A172 (cell line): ENCODE measurements around the gene HRH2. TPM values are rescaled to one million over a fixed set of nuclear protein-coding genes. Genes with fewer than 3 reads are reported as not detected.
A peak's percentile ranks its signal among the peaks of the same experiment; 100 is the strongest.
"Not testable (repeated sequence)": the region's sequence is repeated elsewhere in the genome, so short reads cannot be mapped to it uniquely, and the experiment has no call there.

Experiments
- DNase-seq: peaks from one replicate; pipeline ENCODE4 v3.0.0-alpha.2; 2015; ENCODE audit warnings: low spot score
- total RNA-seq: library from RNA; depleted of rRNA; stranded (reverse); fragments of >200 nt; shearing (Covaris generic); gene quantifications from 2 replicates; pipeline ENCODE4 v1.2.3, GENCODE V29; 2014; rRNA removed

The HRH2 gene, protein sequence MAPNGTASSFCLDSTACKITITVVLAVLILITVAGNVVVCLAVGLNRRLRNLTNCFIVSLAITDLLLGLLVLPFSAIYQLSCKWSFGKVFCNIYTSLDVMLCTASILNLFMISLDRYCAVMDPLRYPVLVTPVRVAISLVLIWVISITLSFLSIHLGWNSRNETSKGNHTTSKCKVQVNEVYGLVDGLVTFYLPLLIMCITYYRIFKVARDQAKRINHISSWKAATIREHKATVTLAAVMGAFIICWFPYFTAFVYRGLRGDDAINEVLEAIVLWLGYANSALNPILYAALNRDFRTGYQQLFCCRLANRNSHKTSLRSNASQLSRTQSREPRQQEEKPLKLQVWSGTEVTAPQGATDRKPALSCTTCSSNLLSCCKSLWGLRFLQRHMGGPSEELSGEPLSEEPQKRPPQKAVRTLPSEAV
- total RNA-seq: 0.46 and 0.88 TPM in 2 replicates

DNA sequence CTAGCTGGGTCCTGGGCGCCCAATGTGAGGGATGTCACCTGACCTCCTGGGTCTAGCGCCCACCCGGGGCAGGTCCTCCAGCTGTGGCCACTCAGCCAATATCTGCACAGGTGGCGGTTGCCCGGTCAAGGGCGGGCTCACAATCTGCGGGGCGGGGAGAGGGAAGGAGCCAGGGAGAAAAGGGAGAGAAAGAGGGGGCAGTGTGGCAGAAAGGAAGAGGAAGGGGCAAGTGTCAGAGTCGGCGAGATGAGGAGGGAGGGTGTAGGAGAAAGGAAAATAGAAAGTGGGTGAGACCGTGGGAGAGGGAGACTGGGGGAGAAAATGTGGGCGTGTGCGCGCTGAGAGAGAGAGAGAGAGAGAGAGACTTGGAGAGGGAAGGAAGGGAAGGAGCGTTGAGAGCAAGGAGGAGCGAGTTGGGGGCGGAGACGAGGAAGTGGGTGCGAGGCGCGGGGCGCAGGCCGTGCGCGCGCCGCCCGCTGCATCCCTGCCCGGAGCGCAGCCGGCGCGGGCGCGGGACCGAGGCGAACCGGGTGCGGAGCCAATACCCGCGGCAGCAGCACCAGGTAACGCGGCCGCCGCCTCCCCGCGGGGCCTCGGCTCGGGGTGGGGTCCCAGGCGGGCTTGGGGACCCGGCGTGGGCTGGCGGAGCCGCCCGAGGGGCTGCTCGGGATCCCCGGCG is at the start of gene HRH2:
TSS of gene HRH2 (plus strand) at position 479 of the 679 bp plus-strand sequence. CDS start 25,163 bp downstream, outside the sequence.
- DNase-seq: peak; percentile 45

DNA sequence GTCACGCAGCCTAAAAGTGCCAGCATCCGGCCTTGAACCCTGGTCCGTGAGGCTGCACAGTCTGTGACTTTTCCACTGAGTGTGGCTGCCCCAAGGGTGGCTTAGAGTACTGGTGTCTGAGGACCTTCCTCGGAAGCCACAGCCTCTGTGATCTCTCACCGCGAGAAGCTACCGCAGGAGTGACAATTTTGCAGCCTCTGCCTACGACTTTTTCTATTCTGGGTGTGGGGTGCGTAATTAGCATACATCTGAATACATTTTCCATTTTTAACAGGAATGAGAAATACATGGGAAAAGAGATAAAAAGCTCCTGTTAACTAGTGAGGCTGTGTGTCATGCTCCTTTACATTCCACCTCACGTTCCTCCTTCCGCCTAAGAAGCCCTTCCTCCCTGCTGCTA is 48.3 kb upstream of the HRH2 start:
- DNase-seq: no peak

DNA sequence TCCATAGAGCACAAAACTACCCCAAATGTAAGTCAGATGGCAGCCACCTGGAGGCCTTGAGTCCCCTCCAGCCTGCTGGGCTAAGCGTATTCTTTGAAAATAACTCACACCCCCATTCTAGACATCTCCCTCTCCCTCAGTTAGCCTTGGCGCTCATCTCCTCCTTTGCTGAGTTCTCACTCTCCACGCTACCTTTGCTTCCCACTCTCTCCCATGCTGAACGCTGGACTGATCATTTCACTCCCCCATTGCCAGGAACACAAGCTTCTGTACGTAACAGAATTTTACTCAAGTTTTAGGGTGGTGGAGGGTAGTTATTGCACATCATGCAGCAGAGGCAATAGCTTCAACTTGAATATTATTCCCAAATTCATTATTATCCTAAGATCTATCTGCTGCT is 47.5 kb upstream of the HRH2 start:
- no peak for DNase-seq

DNA sequence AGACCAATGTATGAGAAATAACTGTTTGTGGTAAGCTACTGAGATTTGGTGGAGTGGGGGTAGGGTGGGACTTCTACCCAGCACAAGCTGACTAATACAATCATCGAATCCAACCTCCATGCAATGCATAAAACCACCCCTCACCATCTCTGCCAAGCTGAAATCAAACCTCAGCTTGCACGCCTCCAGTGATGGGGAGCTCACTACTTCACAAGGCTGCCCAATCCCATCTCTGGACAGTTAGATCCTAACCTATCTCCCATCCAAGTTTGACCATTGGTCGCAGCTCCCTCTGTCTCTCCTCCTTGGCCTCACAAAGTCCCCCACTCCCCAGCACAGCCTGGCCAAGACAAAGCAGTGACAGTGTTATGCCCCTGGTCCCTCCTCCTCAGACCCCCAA is 47.0 kb upstream of the HRH2 start:
- no peak for DNase-seq

DNA sequence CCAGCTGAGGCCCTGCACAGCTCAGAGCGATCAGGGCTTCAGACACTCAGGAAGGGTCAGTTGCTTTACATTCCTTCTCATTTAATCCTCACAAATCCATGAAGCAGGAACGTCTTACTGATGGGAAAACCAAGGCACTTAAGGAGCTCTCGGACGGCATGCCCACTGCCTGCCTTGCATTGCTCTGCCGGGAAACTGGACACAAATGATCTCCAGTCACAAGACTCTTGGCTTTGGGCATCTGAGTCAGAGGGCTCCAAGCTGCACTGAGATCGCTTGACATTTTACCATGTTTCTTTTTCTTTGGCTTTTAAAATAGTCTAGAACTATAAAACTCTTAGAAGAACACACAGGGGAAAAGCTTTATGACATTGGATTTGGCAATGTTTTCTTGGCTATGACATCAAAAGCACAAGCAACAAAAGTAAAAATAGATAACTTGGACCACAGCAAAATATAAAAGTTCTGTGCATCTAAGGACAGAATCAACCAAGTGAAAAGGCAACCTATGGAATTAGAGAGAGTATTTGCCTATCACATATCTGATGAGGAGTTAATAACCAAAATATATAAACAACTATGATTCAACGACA is 43.6 kb upstream of the HRH2 start:
- no peak for DNase-seq

DNA sequence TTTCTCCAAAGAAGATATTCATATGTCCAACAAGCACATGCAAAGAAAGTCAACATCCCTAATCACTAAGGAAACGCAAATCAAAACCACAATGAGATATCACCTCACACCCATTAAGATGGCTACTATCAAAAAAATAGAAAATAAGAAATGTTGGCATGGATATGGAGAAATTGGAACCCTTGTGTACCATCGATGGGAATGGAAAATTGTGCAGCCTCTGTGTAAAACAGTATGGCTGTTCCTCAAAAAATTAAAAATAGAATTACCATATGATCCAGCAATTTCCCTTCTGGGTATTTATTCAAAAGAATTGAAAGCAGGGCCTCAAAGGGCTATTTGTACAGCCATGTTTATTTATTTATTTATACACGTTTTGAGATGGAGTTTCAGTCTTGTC is 43.0 kb upstream of the HRH2 start:
- no peak for DNase-seq

DNA sequence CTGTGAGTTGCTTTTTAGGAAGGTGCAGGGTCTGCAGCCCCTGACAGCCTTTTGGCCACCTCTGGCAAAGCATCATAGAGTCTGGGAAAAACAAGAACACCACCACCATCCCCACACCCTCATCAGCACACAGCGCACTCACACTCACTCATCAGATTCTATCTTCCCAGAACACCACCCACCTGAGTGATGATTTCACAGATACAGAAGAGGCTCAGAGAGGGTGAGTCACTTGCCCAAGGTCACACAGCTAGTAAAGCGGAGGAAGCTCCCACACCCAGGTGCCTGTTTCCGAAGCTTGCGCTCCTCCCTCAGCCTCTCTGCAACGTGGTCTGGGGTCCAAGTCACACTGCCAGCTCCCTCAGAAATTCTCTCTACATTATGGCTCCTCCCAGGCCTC is 41.8 kb upstream of the HRH2 start:
- DNase-seq: no peak

DNA sequence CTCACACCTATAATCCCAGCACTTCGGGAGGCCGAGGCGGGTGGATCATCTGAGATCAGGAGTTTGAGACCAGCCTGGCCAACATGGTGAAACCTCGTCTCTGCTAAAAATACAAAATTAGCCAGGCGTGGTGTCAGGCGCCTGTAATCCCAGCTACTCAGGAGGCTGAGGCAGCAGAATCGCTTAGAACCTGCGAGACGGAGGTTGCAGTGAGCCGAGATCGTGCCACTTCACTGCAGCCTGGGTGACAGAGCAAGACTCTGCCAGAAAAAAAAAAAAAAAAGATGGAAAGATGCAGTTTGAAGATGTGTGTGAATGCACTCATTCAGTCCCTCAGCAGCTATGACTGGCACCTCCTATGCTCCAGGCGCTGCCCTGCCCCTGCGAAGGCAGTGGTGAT is 41.3 kb upstream of the HRH2 start:
- not testable (repeated sequence) for DNase-seq

DNA sequence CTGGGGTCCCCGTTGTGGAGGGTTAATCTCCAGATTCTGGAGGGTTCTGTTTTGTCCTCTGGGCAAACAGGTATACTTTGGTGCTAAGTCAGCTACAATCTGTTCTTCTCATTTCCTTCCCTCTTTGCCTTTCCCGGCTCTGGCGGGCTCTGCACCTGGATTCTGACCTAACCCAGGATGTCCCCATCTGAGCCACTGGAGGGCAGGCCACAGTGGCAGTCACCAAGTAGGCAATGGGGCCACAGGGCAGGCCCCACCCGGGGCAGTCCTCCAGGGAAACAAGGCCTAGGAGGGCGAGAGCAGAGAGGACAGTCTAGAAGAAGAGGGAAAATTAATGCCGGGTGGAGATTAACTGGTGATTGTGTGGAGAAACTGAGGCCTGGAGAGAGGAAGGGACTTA is 40.4 kb upstream of the HRH2 start:
- no peak for DNase-seq

DNA sequence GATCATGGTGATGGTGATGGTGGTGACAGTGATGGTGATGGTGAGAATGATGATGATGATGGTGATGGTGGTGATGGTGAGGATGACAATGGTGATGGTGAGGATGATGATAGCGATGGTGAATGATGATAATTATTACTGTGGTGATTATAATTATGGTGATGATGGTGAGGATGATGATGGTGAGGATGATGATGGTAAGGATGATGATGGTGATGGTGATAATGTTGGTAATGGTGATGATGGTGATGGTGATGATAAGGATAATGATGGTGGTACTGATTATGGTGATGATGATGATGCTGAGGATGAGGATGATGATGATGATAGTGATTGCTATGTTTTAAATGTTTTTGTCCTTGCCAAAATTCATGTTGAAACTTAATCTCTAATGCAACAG is 37.3 kb upstream of the HRH2 start:
- no peak for DNase-seq

DNA sequence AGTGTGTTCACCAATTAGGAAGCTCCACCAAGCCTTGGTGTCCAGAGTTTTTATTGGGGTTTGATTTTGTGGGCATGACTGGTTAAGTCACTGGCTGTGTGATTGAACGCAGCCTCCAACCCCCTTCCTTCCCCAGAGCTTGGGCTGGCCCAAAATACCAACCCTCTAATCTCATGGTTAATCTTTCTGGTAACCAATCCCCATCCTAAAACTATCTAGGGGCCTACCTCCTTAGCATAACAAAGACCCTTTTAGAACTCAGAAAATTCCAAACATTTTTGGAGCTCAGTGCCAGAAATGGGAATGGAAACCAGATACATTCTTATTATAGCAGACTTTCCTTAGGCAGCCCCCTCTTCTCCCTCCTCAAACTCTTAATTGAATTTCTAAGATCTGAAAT is 35.9 kb upstream of the HRH2 start:
- DNase-seq: no peak

DNA sequence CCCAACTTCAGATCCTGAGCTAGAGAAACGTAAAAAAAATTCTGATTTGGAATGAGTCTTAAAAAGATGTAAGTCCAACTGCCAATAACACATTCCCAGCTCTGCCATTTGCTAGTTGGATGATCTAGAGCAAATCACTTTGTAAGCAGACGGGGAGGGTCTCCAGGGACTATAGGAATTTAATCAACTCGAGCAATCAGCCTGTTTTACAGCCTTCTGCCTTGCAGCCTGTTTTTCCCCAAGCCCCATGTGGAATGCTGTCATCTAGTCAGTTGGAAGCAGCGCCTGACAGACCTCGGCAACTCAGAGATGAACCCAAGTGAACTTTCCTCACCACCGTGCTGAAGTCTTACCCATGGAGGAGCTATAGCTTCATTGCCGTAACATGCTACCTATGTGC is 34.8 kb upstream of the HRH2 start:
- no peak for DNase-seq

DNA sequence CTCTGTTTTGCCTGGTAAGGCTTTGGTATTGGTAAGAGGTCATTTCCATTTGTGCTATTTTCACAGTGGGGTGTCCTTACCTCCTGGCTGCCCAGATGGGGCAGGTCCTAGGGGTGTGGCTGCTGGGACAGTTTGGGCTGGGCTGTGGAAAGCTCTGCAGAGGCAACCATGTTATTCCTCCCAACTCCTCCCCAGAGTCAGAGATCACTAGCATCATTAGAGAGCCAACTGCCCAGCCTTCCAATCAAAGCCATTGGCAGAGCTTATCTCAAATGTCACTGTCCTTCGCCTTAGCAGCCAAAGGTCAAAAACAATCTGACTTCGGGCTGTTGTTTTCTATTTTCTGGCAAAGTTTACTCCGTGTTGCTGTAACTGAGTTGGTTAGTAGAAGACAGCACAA is 33.6 kb upstream of the HRH2 start:
- DNase-seq: no peak

DNA sequence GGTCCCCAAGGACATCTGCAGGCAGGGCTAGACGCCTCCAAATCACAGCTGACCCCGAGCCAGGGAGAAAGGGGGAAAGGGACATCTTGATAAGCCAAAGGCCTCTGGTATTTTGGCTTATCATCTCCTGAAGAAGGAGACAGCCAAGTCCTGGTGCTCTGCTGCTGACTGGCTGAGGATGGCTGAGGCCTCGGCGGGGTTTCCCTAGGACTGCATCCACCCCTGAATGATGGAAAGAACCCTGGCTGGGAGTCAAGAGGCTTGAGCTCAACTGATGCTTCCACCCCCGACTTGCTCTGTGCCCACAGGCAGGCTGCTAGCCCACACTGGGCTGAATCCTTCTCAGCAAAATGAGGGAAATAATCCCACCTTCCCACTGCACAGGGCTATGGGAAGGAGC is 30.9 kb upstream of the HRH2 start:
- DNase-seq: no peak

DNA sequence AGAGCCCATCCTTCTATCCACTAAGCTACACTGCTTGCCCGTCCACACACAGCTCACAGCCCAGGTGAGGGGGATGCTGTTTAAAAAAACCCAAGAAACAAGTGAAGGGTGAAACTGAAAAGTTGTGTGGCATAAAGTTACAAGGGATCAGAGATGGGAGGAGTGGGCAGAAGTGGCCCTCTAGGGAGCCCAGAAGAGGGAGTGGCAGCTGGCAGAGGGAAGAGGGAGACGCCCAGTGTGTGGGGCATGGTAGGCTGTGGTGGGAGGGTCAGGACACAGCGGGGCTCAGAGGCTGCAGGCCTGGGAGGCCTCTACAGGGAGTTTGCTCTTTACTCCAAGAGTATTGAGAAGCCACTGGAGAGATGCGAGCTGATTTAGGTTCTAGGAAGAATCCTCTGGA is 30.1 kb upstream of the HRH2 start:
- no peak for DNase-seq

DNA sequence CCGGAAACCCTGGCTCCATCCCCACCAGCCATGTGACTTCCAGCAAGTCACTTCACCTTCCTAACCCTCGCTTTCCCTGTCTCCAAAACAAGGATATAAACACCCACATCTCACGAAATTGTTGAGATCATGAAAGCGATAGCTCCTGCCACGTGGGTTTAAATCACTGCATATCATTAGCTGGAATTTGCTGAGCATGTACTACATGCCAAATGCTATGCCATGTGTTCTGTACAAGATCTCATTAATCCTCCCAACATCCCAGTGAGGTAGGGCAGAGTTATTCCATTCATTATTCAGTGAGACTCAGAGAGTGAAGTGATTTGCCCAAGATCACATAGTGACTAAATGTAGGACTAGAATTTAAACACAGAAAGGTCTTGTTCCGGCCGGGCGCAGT is 29.2 kb upstream of the HRH2 start:
- DNase-seq: no peak

DNA sequence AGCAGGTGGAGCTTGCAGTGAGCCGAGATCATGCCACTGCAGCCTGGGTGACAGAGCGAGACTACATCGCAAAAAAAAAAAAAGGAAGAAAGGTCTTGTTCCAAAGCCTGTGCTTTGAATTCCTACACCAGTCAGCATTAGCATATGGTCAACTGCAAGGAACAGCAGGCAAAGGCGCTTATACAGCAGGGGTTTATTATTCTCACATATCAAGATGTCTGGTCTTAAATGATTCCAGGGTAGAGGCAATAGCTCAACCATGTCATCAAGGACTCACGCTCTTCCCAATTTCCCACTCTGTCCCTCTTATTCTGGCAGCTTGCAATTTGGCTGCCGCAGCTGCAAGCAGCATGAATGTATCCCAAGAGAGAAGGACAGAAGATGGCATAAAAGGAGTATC is 28.6 kb upstream of the HRH2 start:
- DNase-seq: no peak

DNA sequence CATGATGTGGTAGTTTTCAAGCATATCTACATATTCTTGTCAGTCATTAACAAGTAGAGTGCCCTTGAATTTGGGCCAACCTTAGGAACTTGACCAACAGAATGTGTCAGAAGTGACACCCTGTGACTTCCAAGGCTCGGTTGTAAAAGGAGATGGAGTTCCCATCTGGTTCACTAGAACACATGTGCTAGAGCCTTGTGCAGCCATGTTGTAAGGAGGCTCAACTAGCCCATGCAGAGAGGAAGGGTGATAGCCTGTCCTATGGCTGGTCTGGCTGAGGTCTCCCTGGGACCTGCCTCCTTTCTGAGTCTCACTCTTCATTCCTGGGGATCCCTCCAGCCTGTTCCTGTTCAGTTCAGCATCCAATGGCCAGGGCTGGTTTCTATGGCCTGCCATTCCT is 28.1 kb upstream of the HRH2 start:
- DNase-seq: no peak

DNA sequence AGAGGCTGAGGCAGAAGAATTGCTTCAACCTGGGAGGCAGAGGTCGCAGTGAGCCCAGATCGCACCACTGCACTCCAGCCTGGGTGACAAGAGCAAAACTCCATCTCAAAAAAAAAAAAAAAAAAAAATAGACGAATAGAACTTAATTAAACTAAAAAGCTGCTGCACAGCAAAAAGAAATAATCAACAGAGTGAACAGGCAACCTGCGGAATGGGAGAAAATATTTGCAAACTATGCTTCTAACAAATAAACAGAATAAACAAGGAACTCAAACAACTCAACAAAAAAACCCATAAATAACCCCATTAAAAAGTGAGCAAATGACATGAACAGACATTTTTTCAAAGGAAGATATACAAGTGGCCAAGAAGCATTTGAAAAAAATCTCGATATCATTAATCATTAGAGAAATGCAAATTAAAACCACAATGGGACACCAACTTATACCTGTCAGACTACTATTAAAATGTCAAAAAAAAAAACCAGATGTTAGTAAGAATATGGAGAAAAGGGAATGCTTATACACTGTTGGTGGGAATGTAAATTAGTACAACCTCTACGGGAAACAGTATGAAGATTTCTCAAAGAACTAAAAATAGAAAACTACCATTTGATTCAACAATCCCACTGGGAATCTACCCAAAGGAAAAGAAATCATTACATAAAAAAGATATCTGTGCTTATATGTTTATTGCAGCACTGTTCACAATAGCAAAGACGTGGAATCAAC is 21.9 kb upstream of the HRH2 start:
- no peak for DNase-seq

DNA sequence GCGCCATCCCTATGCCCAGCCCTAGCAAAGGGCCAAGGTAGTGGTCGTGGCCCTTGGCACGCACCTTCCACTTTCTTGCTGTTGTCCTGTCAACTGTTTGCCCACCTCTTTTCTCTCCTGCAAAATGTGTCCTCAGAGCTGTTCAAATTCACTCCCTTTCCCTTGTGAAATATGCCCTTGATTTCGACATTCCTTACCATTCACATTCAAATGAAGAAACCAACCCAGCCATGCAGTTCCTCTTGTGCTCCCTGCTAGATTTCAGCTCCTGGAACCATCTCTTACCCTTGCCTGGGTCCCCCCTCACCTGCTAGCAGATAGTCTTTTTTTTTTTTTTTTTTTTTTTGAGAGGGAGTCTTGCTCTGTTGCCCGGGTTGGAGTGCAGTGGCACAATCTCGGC is 19.6 kb upstream of the HRH2 start:
- DNase-seq: no peak

DNA sequence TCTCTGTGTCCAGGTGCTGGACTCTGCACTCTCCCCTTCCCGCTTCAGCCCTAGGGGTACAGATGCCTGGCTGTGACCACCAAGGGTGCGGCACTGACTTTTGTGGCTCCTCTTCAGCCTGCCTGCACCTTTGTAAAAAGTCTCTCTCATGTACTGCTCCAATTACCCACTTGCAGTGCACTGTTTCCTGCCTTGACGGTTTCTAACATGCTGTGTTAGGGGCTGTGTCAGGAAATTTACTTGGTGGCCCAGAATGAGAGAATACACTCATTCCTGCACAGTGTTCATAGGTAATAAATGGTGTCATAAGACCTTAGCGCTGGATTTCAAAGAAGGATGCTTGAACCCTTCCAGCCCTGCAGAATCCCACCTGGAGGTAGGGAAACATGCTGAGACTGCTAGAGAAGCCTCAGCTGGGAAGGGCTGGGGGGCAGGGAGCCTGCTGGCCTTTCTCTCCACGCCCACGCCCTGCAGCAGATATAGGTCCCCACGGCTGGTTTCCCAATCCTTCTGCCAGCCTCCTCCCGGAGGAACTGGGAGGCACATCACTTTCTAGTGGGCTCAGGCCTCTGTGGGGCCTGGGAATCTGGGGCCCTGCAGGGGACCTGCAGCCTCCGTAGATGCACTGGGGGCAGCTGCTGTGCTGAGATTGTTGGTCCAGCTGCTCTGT is 17.6 kb upstream of the HRH2 start:
- DNase-seq: no peak

DNA sequence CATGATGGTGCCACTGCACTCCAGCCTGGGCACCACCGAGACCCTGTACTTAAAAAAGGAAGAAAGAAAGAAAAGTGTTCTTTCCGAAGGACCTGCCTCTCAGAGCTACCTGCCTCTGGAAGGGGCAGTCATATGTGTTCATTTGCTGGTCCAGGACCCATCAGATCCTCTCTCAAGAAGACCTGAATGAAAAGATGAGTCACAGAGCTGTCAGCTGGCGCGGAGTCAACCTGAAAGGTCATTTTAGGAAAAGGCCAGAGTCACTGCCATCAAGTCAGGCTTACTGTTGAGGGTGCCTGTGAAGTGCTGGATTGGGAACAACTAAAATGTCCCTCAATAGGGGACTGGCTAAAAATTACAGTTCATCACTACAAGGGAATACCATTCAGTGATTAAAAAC is 14.9 kb upstream of the HRH2 start:
- DNase-seq: no peak
